Ovary (tissue), 3 donors: ENCODE data around the gene LENG9.

Experiments
- CTCF ChIP-seq, 3 donors: fragments of 450-650 bp in 2 of 3; fragments of 200-600 bp in 1 of 3; IDR thresholded peaks; one replicate each; pipeline versions ENCODE4 v1.5.1 to v1.8.0; 2016 to 2022; ENCODE audit warnings: antibody characterized with exemption in 3 of 3, mild to moderate bottlenecking in 1 of 3
- POLR2A ChIP-seq: fragments of 450-650 bp; IDR thresholded peaks from one replicate; pipeline ENCODE4 v1.6.1; 2017; ENCODE audit warnings: antibody characterized with exemption, mild to moderate bottlenecking, moderate library complexity
- donor health status: DM: no; HTN: no; CAD: no.

GRCh38 chr19:54493967-54494585 is 30.5 kb upstream of the LENG9 start:
- TF ChIP-seq POLR2A, result no peak
- no peak for TF ChIP-seq CTCF (IDR thresholded peaks at IDR 0.05)
